NCI-H1417 (cell line): ENCODE measurements around the gene SCYGR1.
"Not testable (repeated sequence)": the region's sequence is repeated elsewhere in the genome, so short reads cannot be mapped to it uniquely, and the experiment has no call there.

Experiments used
- DNase-seq, 3 experiments: peaks; one replicate each; lab custom pipeline; 2025; lab: John Stamatoyannopoulos, UW

SCYGR1 gene

GRCh38 chr2:227387583-227387982 lies at the start of gene SCYGR1:
SCYGR1 (minus strand) TSS chr2:227387949; CDS start chr2:227387949, 0 bp downstream.
- DNase-seq = not testable (repeated sequence)

GRCh38 chr2:227436436-227437174 lies 48.9 kb upstream of the SCYGR1 start:
- DNase-seq = no peak

- no peak for DNase-seq
Observed at GRCh38 chr2:227433171-227433570, 45.4 kb upstream of the SCYGR1 start.

GRCh38 chr2:227430639-227431038 lies 42.9 kb upstream of the SCYGR1 start:
- no peak for DNase-seq

GRCh38 chr2:227428731-227429285 lies 41.1 kb upstream of the SCYGR1 start:
- no peak for DNase-seq

- no peak for DNase-seq
Observed at GRCh38 chr2:227423656-227424499, 36.1 kb upstream of the SCYGR1 start.

- no peak for DNase-seq
Observed at GRCh38 chr2:227420087-227421052, 32.6 kb upstream of the SCYGR1 start.

- no peak for DNase-seq
Observed at GRCh38 chr2:227416701-227417100, 29.0 kb upstream of the SCYGR1 start.

- peak in 2 of 3 experiments; percentile 20 to 55 for DNase-seq
Observed at GRCh38 chr2:227415538-227416424, 28.0 kb upstream of the SCYGR1 start.

GRCh38 chr2:227414846-227415245 lies 27.1 kb upstream of the SCYGR1 start:
- no peak for DNase-seq

GRCh38 chr2:227413371-227413770 lies 25.6 kb upstream of the SCYGR1 start:
- DNase-seq = no peak

GRCh38 chr2:227412877-227413276 lies 25.1 kb upstream of the SCYGR1 start:
- no peak for DNase-seq

- DNase-seq = no peak
Observed at GRCh38 chr2:227411990-227412350, 24.2 kb upstream of the SCYGR1 start.

GRCh38 chr2:227411320-227411989 lies 23.7 kb upstream of the SCYGR1 start:
- no peak for DNase-seq

GRCh38 chr2:227410191-227410590 lies 22.4 kb upstream of the SCYGR1 start:
- no peak for DNase-seq

GRCh38 chr2:227407591-227408151 lies 19.9 kb upstream of the SCYGR1 start:
- DNase-seq = no peak

GRCh38 chr2:227406177-227407031 lies 18.7 kb upstream of the SCYGR1 start:
- DNase-seq = peak; percentile 58 to 90 (median 75)

- no peak for DNase-seq
Observed at GRCh38 chr2:227404585-227405271, 17.0 kb upstream of the SCYGR1 start.
